ENCODE results near the gene PLEKHM3.
"Not testable (repeated sequence)": the region's sequence is repeated elsewhere in the genome, so short reads cannot be mapped to it uniquely, and the experiment has no call there.

Gene PLEKHM3

DNA sequence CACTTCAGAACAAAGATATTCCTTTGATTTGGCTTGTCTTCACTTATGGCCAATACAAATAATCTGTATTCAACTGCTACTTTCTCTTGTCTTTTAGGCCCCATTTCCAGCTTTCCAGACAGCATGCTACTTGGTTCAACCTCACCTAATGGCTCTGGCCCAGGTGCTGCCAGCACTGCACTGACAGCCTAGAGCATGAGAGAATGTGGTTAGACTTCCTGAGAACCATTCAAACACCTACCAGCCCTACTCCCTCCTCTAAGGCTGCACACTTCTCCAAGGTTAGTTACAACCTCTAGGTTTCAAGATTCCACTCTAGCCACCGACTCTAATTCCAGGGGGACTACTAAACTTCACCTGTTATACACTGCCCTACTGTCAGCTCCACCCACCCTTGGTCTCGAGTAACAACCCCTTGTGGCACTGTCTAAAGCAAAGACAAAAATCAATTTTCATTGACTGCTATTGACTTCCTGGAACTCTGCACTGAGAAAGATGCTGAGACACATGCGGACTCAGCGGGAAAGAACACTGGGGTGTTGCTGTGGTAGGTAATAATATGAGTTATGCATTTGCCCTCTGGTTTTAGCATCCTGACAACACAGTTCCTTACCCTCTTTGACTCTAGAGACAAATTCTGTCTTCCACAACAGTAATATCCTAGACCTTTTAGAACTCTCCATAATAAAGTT lies 38.2 kb downstream of the PLEKHM3 start:
- no peak for DNase-seq

DNA sequence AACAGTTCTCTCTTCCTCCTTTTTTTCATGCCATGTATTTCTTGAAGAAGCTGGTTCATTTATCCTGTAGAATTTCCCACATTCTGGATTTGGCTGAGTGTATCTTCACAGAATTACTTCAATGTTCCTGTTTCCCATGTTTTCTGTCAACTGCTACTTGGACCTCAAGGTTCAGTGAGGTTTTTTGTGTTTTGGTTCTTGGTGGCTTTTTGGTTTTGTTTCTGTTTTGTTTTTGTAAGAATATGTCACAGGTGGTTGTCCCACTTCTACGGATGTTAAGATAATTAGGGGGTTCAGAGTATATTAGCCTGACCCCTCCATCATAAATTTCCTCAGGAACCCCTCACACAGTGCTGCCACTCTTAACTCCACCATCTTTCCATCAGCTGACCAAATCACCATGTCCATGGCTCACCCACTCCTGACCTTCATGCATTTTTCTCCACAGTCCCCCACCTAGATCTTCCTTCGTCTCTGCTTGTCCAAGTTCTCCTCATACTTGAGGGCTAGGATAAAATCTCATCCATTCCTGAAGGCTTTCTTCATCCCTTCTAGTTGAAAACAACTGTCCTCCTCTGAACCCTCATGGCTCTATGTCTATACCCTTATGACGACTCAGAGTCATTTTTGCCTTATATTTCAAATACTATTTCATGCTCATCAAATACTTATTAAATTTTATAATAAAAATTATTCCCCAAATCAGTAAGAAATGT lies 40.4 kb downstream of the PLEKHM3 start:
- no peak for DNase-seq

DNA sequence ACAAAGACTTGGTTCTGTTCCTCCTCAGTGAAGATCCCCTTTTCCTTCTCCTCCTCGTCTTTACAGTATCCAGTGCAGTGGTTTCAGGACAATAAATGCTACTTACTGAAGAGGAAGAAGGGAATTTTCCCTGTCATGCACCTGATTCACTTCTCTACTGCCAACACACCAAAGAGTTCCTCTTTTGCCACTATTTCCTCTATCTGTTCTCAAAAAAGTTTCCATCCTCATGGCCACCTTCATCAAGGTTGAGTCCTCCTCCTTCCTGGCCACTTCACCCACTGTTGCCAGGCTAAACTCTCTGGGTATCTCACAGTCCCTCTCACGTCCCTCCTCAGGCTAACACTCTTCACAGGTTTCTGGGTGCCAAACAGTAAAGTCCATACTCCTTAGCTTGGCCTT lies 41.7 kb downstream of the PLEKHM3 start:
- DNase-seq = no peak

DNA sequence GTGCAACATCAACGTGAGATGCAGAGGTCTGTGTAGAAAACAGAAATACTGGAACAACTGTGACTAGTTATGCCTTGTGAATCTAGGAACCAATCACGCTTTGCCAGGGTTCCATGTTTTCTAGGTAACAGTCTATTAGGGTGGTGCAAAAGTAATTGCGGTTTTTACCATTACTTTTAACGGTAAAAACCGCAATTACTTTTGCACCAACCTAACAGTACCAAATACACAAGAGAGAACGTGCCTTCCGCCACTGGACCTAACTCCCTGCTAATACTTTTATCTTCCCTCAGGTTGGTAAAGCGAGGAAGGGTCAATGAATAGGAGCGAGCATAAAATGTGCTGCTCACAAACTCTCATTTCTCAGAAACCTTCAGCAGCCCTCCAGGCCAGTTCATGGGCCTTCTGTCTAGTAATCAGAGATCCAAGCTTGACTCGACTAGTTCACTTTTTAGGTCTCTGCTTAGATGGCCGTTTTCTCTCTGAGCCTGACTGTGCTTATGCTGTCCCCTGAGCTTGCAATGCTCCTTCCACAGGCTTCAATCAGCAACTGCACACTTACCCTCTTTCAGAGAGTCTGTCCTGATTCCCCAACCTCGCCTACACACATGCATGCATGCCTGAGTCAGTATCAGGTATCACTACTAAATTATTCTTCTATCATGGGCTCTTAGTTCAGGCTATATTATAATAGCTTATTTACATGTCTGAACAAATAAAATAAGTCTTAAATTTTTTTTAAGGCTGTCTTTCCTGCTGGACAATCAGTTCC lies 47.0 kb downstream of the PLEKHM3 start:
- DNase-seq = no peak

DNA sequence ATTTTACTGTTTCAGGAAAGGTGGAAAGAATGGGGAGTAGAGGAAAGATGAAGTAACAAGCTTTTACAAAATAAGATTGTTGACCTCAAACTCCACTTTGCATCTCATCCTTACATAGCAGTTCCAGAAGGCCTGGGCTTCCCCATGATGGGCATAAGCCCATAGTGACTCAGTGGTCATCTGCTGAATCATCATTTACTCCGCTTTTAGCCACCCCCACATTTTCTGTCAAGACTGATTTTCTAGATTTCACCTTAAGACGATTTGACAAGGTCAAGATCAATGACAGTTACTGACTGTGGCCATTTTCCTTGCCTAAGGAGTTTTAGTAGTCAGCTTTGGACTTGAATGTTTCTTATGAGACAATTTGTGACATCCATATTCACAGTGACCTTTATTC lies 49.4 kb downstream of the PLEKHM3 start:
- no peak for DNase-seq

DNA sequence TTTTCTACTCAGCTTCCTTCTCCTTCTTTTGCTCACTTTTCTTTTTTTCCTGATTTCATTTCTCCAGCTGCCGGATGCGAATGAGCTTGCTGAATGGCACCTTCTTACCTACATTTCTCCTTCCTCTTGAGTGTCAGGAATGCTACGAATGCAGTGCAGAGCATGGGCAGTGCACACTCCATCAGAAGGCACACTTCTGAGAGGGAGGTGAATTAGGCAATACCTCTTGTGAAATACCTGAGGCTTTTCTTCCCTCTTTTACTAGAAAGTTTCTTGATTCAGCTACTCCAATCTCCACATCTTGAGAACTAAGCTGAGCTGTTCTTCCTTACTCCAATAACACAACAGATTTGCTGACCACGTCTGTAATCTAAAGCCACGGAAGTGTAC lies 51.1 kb downstream of the PLEKHM3 start:
- DNase-seq = no peak

DNA sequence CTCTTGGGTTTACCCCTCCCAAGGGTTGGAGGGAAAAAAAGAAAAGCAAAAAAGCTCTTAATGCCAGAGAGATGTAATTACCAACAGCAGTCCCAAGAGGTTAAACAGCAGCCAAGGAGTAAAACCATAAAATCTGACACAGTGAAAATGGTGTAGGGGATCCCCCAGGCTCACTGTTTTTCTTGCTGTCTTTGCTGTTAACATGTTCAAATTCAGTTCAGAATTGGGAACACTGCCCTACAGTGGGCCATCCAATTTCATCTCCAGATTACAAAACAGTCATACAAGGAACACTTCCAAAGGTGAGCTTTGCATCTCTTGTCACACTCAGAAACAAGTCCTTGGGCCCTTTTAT lies 54.5 kb downstream of the PLEKHM3 start:
- DNase-seq = no peak

DNA sequence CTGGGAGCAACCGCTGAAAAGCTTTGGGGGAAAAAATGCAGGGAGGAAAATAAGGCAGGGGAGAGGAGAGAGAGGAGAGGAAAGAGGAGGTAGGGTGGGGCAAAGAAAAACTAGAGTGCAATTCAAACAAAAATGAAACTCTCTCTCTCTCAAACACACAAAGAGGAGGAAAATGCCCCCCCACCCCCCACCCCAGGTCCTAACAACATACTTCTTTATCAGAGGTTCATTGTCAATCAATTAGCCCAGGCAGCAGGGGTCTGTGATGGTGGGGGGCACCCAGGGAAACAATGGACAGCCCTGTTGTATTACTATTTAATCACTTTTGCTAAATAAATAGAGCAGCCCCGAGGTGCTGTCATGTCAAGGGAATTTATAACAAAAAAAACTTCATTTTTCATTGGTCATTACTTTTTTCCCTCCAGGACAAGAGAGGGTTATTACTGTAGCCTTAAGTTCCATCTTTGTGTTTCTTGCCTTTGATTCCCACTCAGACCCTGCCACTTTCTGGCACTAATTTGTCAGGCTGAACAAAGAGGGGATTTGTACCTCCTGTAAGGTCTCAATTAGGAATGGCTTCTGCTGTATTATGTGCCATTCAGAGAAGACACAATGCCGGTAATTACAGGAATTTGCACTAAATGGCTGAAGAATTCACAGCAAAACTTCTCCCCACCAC lies 55.0 kb downstream of the PLEKHM3 start:
- DNase-seq = no peak

DNA sequence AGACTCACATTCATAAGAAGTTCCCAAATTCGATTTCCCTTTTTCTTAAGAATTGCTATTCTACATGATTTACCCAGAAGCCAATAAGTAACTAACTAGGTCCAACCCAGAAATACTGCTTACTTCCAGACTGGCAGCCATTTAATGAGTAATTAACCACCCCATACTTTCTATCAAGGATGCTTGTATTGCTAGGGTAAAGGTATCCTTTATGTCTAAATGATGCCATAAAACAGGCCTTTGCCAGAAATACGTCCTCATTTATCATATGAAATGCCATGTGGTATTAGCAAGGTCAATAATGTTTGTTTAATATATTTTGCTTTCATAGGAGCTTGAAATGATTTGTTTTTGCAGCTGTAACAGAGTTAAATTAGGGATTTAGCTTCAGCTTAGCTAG lies 56.1 kb downstream of the PLEKHM3 start:
- DNase-seq = no peak

DNA sequence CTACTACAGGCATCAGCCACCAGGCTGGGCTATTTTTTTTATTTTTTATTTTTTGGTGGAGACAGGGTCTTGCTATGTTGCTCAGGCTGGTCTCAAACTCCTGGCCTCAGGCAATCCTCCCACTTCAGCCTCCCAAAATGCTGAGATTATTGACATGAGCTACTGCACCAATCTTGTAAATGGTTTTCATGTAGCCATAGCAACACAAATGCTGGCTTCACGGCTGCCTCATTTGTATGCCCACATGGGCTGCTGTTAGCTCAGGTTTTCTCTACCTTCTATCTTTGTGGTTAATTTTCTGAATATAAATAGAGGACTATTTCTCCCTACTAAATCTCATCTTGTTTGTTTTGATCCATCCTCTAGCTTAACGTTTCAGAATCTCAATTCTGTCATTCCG lies 58.2 kb downstream of the PLEKHM3 start:
- no peak for DNase-seq

DNA sequence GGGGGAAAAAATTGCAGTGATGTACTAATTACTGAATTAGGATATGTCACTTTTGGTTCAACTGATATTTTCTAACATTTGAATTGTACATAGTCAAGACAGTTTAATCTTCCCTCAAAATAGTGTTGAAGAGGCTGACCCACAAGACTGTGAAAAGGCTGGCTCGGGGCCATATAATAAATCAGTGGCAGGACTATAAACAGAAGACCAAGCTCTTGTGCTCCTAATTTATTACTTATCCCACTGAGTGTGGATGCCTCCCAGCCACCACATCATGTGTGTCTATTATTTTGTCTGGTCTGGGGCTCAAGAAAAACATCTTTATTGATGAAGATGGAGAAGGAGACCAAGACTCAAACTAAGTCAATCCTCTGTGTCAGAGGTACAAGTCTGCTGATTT lies 64.4 kb downstream of the PLEKHM3 start:
- no peak for DNase-seq

DNA sequence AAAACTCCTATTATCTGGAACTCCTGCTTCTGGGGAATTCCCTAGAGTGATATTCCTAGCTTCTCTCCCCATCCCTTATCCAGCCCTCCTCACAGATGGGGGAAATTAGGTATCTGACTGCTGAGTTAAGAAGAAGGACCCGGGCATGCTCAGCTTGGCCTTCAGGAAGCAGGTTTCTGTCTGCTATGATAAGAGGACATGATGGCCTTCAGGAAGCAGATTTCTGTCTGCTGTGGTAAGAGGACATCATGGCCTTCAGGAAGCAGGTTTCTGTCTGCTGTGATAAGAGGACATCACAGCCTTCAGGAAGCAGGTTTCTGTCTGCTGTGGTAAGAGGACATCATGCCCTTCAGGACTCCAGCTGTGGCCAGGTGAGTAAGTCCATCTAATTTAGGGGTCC lies 65.2 kb downstream of the PLEKHM3 start:
- no peak for DNase-seq

DNA sequence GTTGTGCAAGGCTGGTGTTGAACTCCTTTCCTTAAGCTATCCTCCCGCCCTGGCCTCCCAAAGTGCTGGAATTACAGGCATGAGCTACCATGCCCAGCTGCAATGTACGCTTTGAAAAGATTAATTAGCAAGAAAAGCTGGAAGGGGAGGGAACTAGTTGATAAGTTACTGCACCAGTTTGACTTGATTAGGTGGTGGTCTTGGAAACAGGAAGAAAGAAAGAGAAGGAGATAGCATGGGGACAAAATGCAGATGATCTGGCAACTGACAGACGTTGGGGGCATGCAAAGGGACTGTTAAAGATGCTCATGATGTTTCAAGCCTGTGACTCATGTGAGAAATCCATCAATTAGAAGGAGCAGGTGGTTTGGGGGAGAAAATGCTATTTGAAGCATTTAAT lies 68.6 kb downstream of the PLEKHM3 start:
- DNase-seq = no peak

DNA sequence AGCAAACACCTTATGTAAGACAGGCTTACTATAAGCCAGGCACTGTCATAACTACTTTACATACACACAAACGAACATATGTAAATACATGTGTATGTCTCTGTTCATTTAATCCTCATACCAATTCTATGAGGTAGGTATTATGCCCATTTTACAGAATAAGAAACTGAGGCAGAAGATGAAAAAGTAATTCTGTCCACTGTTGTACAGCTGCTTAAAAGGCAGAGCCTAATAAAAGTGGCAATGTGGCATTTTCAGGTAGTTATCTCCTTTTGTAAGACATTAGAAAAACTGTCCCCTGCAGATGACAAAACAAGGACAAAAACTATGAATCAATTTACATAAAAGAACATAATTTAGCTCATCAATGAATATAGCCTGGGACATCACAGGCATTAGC lies 69.9 kb downstream of the PLEKHM3 start:
- DNase-seq = no peak

DNA sequence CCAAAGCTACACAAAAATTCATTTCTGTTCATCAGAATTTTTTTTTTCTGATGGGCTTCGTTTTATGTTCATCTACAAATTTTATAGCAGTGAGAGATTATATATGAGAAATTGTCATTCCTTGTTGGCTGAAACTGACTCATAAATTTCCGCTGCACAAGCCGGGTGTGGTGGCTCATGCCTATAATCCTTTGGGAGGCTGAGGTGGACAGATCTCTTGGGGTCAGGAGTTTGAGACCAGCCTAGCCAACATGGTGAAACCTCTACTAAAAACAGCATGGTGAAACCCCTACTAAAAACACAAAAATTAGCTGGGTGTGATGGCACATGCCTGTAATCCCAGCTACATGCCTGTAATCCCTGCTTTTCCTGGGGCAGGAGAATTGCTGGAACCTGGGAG lies 72.0 kb downstream of the PLEKHM3 start:
- no peak for DNase-seq

DNA sequence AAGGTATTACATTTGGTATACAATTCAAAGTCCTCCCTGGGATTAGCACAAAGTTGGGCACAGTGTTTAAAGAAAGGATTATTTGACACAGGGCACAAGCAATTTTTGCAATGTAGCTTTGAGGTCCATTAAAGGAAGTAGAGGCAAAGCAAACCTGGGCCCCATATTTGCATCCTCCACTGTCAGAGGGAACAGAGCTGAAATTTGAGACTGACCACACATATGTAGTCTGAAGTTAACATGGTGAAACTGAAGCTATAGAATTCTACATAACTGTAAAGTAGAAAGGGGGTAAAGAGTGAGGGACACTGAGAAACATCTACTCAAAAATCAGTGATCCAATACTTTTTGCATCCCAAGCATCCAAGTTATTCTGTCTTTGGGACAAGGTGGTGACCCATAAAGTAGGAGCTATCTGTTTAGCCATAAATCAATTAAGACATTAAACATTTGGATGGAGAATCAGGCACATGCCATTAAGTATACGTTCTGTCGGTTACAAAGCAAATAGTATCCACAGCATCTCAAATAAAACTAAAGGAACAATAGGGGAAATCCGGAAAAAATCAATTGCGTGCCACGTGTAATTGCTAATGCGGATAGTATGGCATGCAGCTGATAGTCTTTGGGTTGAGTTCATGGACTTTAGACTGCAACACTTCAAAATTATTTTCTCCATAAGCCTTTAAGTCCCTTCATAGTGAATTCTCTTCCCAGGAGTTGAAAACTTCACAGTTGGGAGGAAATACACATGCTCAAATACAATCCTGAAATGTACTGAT lies 72.6 kb downstream of the PLEKHM3 start:
- no peak for DNase-seq

DNA sequence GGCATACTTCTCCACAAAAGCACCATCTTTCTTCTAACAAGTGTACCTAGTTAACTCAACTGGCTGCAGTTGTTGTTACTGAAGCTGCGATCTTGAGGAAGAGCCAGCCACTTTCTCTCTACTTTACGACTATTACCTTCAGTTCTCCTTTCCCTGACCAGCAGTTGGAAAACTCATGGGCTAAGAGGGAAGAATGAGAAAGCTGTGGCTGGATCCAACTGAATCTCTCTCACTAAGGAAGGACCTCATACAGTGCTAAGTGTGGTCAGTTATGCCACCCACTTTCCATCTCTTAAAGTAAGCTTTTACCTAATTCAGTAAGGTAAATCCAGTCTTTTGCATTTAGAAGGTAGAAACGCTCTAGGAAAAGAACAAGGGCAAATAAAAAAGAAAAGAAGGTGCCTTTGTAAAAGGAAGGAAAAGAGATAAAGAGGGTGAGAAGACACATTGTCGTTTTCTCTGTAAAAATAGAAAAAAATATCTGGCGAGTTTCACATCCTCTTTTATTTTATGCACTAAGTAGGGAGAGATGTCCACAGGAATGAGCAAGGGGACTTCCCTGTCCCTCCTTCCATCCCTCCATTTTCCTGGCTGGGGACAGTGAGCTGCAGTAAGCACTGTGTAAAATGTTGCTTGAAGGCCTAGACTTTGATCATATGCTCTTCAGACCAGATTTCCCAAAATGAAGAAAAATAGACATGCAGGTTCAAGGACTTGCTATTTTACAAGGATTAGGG lies 73.4 kb downstream of the PLEKHM3 start:
- DNase-seq = no peak

DNA sequence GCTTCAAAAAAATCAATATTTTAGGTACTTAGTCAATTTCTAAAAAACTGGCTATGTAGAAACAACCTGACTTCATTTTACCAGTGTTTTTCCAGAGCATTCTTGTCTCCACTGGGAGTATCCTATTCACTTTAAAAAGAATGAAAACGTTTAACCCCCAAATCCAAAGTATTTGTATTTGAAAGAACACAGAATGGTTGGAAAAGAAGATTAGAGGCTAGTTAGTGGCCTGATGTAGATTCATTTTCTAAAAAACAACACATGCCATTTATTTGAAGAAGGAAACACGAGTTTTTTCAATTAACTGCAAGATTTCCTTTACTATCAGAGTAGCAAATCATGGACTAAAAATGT lies 74.6 kb downstream of the PLEKHM3 start:
- no peak for DNase-seq

DNA sequence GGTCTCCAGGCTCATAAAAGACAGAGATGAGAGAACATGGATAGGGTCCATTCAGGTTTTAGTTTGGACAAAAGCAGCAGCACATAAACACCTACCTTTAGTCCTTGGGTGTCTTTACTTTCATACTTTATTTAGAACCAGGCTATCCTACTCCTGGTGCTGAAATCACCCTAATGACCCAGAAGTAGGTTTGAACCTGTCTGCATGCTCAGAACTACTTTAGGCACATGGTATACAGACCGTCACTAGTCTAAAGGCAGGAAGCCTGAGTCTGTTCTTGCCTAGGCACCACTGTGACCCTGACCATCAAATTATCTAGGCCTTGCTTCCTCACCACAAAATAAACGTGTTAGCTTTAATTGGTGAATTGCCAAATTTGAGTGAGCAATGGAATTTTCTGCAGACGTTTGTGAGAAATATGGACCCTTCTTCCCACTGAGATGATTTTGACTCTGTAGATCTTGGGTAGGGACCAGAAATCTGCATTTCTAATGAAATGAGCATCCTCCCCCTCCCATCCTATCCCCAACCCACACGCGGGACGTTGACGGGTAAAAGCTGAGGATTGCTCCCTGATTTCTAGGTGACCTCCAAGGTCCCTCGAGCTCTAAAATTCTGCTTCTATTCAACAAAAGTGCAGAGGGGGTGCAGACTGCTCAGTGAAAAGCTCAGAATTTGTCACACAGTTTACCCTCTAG lies 75.1 kb downstream of the PLEKHM3 start:
- DNase-seq = no peak

DNA sequence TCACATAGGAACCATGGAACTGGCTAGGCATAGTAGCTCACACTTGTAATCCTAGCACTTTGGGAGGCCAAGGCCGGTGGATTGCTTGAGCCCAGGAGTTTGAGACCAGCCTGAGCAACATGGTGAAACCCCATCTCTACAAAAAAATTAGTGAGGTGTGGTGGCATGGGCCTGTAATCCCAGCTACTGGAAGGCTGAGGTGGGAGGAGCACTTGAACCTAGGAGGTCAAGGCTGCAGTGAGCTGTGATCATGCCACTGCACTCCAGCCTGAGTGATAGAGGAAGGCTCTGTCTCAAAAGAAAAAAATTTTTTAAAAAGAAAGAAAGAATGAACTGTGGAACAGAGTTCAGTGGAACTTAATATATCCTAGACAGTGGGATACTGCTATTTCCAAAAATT lies 76.1 kb downstream of the PLEKHM3 start:
- DNase-seq = not testable (repeated sequence)

DNA sequence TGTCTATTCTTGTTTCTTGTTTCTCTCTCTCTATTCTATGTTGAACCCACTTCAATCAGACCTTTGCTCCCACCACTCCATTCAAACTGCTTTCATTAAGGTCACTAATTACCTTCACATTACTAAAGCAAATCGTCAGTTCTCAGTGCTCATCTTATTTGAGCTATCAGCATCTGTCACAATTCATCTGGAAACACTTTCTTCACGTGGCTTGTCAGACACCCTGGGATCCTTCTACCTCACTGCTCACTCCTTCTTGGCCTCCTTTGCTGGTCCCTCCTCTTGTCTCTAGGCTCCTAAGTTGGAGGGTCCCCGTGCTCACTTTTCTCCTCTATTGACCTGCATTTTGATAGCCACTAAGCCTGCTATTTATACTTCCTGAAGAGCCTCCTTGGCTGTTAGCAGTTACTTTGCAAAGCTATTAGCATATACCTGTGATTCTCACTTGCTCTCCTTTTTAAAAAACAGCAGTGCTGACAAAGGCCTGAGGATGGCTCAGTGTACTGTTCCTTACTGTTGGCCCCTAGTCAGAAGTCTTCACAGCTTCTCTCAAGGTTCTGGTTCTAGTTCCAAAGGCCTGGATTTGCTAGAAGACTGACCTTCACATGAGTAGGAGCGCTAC lies 80.2 kb downstream of the PLEKHM3 start:
- no peak for DNase-seq
